Islet of Langerhans (tissue), 1 donor: ENCODE data around the gene RRP1B.
"Not testable (repeated sequence)": the region's sequence is repeated elsewhere in the genome, so short reads cannot be mapped to it uniquely, and the experiment has no call there.

ENCODE experiments used
- FAIRE-seq: peaks from one replicate; lab custom pipeline; 2011; peaks lifted over from hg19 to GRCh38; lab: Jason Lieb, UNC

RRP1B gene

GRCh38 chr21:43639470-43640353, 19.6 kb upstream of the RRP1B start:
- no peak for FAIRE-seq

GRCh38 chr21:43640400-43640799, 19.0 kb upstream of the RRP1B start:
- no peak for FAIRE-seq

GRCh38 chr21:43643193-43643592, 16.2 kb upstream of the RRP1B start:
- no peak for FAIRE-seq

GRCh38 chr21:43644071-43644470, 15.3 kb upstream of the RRP1B start:
- no peak for FAIRE-seq

- FAIRE-seq = no peak
Measured at GRCh38 chr21:43644609-43645008, 14.8 kb upstream of the RRP1B start.

GRCh38 chr21:43645136-43645891, 14.0 kb upstream of the RRP1B start:
- FAIRE-seq = no peak

- FAIRE-seq = no peak
Measured at GRCh38 chr21:43645976-43646375, 13.4 kb upstream of the RRP1B start.

GRCh38 chr21:43646550-43647260, 12.7 kb upstream of the RRP1B start:
- peak; percentile 84 for FAIRE-seq

GRCh38 chr21:43648171-43648570, 11.2 kb upstream of the RRP1B start:
- FAIRE-seq = no peak

GRCh38 chr21:43651926-43652325, 7.4 kb upstream of the RRP1B start:
- not testable (repeated sequence) for FAIRE-seq

GRCh38 chr21:43652616-43653015, 6.7 kb upstream of the RRP1B start:
- FAIRE-seq = no peak

- FAIRE-seq = no peak
Measured at GRCh38 chr21:43653626-43654025, 5.7 kb upstream of the RRP1B start.

- FAIRE-seq = no peak
Measured at GRCh38 chr21:43654806-43655489, 4.4 kb upstream of the RRP1B start.

GRCh38 chr21:43657355-43658087, 1.8 kb upstream of the RRP1B start:
- no peak for FAIRE-seq

GRCh38 chr21:43658088-43658741, 1.1 kb upstream of the RRP1B start:
- no peak for FAIRE-seq

- no peak for FAIRE-seq
Measured at GRCh38 chr21:43658769-43659135, 608 bp upstream of the RRP1B start.

GRCh38 chr21:43662286-43662685, 2.9 kb downstream of the RRP1B start:
- FAIRE-seq = no peak

GRCh38 chr21:43663033-43663432, 3.7 kb downstream of the RRP1B start:
- no peak for FAIRE-seq

- no peak for FAIRE-seq
Measured at GRCh38 chr21:43664358-43664757, 5.0 kb downstream of the RRP1B start.

GRCh38 chr21:43665879-43666278, 6.5 kb downstream of the RRP1B start:
- FAIRE-seq = no peak
